Stomach (tissue), 9 donors: ENCODE data around the gene CXCR6. TPM values are rescaled to one million over a fixed set of nuclear protein-coding genes. Genes with fewer than 3 reads are reported as not detected.

Experiments used
- DNase-seq, 2 donors: peaks; one replicate each; pipeline versions ENCODE4 v3.0.0 to v3.0.0-alpha.2; 2013 to 2019
- H3K27ac ChIP-seq, 5 donors: fragments of 200-600 bp in 4 of 5; sonication (generic) in 4 of 5; one replicate each; pipeline ENCODE4 v1.5.1; 2013 to 2019; ENCODE audit warnings: mild to moderate bottlenecking in 1 of 5, moderate library complexity in 1 of 5
- H3K27me3 ChIP-seq, 3 donors: fragments of 200-600 bp; sonication (generic); one replicate each; pipeline ENCODE4 v1.5.1; 2017 to 2019; ENCODE audit warnings: mixed run types in 1 of 3
- H3K36me3 ChIP-seq, 4 donors: fragments of 200-600 bp; sonication (generic); 1 replicate in 3 of 4; 2 replicates in 1 of 4; pipeline ENCODE4 v1.5.1; 2016 to 2019
- H3K4me1 ChIP-seq, 4 donors: fragments of 200-600 bp; sonication (generic); one replicate each; pipeline ENCODE4 v1.5.1; 2016 to 2019
- H3K4me3 ChIP-seq, 4 donors: fragments of 200-600 bp; sonication (generic) in 3 of 4; one replicate each; pipeline ENCODE4 v1.5.1; 2016 to 2019; ENCODE audit warnings: mild to moderate bottlenecking in 1 of 4
- H3K9me3 ChIP-seq, 4 donors: fragments of 200-600 bp; sonication (generic); one replicate each; pipeline ENCODE4 v1.5.1; 2016 to 2019
- EP300 ChIP-seq: sonication (generic); formaldehyde crosslinking; IDR thresholded peaks from one replicate; pipeline ENCODE4 v1.6.1; 2017; ENCODE audit warnings: antibody characterized with exemption
- POLR2A ChIP-seq, 4 donors: fragments of 450-650 bp; IDR thresholded peaks; one replicate each; pipeline ENCODE4 v1.6.1; 2016; ENCODE audit warnings: antibody characterized with exemption in 4 of 4, control low read depth in 2 of 4, mild to moderate bottlenecking in 1 of 4, moderate library complexity in 1 of 4
- POLR2AphosphoS5 ChIP-seq, 3 donors: sonication (generic); formaldehyde crosslinking; IDR thresholded peaks; one replicate each; pipeline ENCODE4 v1.6.1; 2016; ENCODE audit warnings: antibody characterized with exemption in 3 of 3
- WGBS, 5 donors: extraction: QIAGEN DNeasy Blood & Tissue Kit in 3 of 5; methylation state at CpG; one replicate each; pipeline versions ENCODE4 v1.1.5 to v1.1.7; 2013 to 2018; 5-methylcytosine and 5-hydroxymethylcytosine counted together
- intact Hi-C: fragments of 100-400 bp; cut with DNase I; formaldehyde crosslinking; loops from one replicate; pipeline ENCODE4 v1.15.1; 2023; ENCODE audit warnings: low total_unique reads
- polyA plus RNA-seq, 3 donors: library from polyadenylated mRNA; stranded (reverse); fragments of 200-250 nt; gene quantifications; one replicate each; pipeline ENCODE4 v1.2.3, GENCODE V29; 2013
- total RNA-seq, 5 donors: library from RNA; depleted of rRNA; stranded (reverse); fragments of >200 nt; gene quantifications; one replicate each; pipeline versions ENCODE4 v1.1.0 to v1.2.3, GENCODE V29; 2014 to 2016
- TF ChIP-seq, protein P1 (sequence below), 7 experiments: fragments of 450-650 bp in 4 of 7; fragments of 200-600 bp in 3 of 7; sonication (generic) in 3 of 7; IDR thresholded peaks; one replicate each; pipeline ENCODE4 v1.5.1; 2016 to 2019; ENCODE audit warnings: antibody characterized with exemption in 7 of 7, control low read depth in 2 of 7, mild to moderate bottlenecking in 1 of 7
- donor health status: healthy with polysubstance abuse.
- donor health status: Bipolar disorder and iron deficiency.
- donor health status: healthy.

Gene CXCR6
- total and polyA plus RNA-seq, 8 donors, result 0.31 to 14.8 (median 1.1) TPM; not detected in 3

DNA sequence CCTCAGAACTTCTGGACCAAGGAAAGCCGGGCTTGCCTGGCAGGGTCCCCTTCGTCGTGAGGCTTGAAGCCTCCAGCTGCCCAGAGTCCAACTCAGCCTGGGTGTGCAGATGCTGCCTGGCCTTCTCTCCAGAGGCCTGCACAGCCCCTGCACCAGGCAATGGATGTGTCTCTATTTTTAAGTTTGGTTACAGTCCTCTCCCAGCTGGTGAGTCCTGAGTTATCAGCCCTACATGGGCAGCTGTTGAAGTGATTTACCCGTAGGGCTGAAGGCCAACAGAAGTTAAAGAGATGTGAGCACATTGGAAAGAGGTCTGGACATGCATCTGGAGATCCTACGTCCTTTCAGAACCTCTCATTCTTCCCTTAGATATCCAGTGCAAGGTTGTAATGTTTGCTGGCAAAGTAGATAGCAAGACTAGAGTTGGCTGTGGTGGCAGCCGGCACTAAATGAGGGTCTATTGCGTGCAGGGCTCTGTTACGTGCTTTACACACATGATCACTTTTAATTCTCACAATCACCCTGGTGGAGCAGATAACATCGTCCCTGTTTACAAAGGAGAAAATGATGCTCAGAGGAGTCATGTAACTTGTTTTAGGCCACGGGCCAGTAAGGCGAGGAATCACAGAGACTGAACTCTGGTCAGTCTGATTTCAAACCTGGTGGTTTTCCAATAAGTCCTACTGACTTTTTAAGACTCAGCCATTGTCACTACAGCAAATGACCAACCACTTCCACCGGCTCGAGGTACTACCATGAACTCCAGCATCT, 42.5 kb downstream of the CXCR6 start:
- no peak for DNase-seq
- no peak overlapping the region for H3K4me3 ChIP-seq
- no peaks in the 10 kb centered on the region for H3K27me3 ChIP-seq
- intact Hi-C loops, result no loop called here
- TF ChIP-seq POLR2A (IDR thresholded peaks at IDR 0.05), result no peak
- TF ChIP-seq, protein P1, sequence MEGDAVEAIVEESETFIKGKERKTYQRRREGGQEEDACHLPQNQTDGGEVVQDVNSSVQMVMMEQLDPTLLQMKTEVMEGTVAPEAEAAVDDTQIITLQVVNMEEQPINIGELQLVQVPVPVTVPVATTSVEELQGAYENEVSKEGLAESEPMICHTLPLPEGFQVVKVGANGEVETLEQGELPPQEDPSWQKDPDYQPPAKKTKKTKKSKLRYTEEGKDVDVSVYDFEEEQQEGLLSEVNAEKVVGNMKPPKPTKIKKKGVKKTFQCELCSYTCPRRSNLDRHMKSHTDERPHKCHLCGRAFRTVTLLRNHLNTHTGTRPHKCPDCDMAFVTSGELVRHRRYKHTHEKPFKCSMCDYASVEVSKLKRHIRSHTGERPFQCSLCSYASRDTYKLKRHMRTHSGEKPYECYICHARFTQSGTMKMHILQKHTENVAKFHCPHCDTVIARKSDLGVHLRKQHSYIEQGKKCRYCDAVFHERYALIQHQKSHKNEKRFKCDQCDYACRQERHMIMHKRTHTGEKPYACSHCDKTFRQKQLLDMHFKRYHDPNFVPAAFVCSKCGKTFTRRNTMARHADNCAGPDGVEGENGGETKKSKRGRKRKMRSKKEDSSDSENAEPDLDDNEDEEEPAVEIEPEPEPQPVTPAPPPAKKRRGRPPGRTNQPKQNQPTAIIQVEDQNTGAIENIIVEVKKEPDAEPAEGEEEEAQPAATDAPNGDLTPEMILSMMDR (IDR thresholded peaks at IDR 0.05), result no peak
- TF ChIP-seq POLR2AphosphoS5 (IDR thresholded peaks at IDR 0.05), result no peak
- no peak for TF ChIP-seq EP300
- peaks cover 86 to 100% (median 94%) of the 10 kb centered on the region in 4 donors for H3K4me1 ChIP-seq
- WGBS, 5 donors, result 42 to 65% (median 49%) methylated on average over 13 of the region's 13 CpGs
- H3K9me3 ChIP-seq, result no peaks in the 10 kb centered on the region
- peaks cover 27 to 41% (median 39%) of the 10 kb centered on the region in 4 donors for H3K36me3 ChIP-seq
- H3K27ac ChIP-seq, result peak overlapping the region; percentile 61 to 97 (median 91)

DNA sequence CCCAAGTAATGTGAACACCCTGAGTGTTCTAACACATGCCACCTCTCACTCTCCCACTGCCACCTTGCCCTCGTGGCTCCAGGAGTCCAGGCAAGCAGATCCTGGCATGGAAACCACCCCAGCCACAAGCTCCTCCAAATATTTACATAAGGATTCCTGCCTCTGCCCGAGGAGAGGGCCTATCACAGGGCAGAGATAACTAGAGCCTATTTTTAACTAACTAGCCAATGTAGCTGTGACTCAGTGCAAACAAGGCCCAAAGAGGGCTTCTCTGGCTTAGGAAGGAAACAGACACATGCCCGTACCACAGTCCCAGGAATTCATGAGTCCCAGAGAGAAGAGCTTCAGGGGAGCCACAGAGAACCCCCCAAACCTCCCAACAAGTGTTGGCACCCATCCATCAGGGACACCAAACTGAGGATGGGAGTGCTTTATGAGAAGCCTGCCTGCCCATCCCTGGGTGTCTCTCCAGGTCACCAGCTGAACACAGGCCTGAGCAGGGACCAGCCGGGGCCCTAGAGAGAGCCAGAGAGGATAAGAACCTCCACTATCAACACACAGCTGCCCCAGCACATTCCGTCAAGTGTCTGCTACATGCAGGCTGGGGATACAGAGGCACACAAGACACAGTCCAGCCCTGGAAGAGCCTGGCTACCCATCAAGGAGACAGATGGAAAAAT, 43.2 kb downstream of the CXCR6 start:
- Histone ChIP-seq H3K4me3 (no peak overlapping the region), H3K4me1 (peaks cover 87 to 100% (median 94%) of the 10 kb centered on the region in 4 donors), H3K9me3 (no peaks in the 10 kb centered on the region), H3K27me3 (no peaks in the 10 kb centered on the region), H3K36me3 (peaks cover 20 to 34% (median 32%) of the 10 kb centered on the region in 4 donors), H3K27ac (peak overlapping the region; percentile 87 to 97 (median 91))
- peak; percentile 71 to 86 for DNase-seq
- TF ChIP-seq, protein P1 (IDR thresholded peaks at IDR 0.05), result no peak
- peak; percentile 58 to 80 (median 70) for TF ChIP-seq POLR2AphosphoS5 (IDR thresholded peaks at IDR 0.05)
- intact Hi-C loops, result no loop called here
- WGBS, 5 donors, result 26 to 39% (median 34%) methylated on average over 5 of the region's 5 CpGs

DNA sequence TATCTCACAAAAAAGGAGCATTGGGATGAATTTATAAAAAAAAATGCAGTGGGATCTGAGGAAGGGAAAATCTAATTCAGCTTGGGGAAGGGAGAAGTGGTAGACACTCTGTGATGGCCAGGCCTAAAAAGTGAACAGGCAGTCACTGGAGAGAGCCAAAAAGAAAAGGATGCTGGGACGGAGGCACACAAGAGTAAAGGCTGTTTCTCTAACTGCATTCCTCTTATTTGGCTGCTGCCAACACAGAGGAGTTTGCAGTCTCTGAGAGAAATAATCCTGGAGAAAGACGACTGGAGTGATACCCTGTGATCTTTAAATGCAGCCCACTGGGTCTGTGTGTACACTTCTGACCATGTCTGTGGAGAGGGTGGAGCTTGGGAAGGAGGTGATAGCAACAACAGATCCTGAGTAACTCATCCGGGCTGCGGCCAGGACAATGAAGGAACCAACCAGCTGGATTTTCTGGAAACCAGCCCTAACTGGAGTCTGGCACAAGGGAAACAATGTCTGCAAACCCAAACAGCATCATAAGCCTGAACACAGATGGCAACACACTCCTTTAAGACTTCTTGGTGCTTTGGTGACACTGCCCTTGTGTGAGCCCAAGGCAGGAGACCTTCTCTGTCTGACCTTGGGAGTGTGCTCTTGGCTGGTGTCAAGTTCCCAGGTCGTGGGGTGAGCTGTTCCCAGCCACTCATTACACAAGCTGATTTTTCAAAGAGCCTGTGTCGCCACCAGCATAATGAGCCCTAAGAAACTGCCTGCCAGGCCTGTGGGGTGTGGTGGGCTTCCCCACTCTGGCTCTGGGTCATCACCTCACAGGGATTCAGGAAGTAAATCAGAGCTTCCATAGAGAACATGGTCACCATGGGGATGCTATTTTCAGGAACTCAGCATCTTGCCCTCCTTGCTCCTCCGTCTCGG, 44.4 kb downstream of the CXCR6 start:
- Histone ChIP-seq H3K27ac (peak overlapping the region; percentile 67 to 97 (median 91)), H3K4me1 (peaks cover 94 to 100% (median 98%) of the 10 kb centered on the region in 4 donors), H3K27me3 (no peaks in the 10 kb centered on the region), H3K9me3 (no peaks in the 10 kb centered on the region), H3K4me3 (no peak overlapping the region), H3K36me3 (peaks cover 16 to 22% (median 20%) of the 10 kb centered on the region in 4 donors)
- WGBS, 5 donors, result 15 to 34% (median 19%) methylated on average over 8 of the region's 8 CpGs
- TF ChIP-seq, protein P1 (IDR thresholded peaks at IDR 0.05), result no peak
- TF ChIP-seq EP300 (no peak), POLR2AphosphoS5 (IDR thresholded peaks at IDR 0.05) (peak in 1 of 3 donors; percentile 21)
- intact Hi-C loops, result no loop called here
- DNase-seq, result peak in 1 of 2 donors; percentile 69

DNA sequence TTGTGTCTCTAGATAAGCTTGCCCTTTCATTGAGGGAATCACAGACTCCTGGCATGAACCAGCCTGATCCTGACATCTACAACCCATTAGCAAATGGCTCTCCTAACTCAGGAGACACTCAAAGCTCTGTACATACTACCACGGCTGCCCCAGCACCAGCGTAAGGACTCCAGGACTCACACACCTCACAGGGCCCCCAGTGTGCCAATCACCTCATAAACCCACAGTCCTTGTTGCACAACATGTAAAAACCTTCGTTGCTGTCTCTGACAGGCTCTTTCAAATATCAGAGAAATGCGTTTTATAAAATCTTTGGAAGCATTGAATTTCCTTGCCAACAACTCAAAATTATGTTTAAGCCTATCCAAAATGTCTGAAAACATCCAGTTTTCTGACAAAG, 45.1 kb downstream of the CXCR6 start:
- H3K27me3 ChIP-seq, result no peaks in the 10 kb centered on the region
- peaks cover 8 to 15% (median 13%) of the 10 kb centered on the region in 4 donors for H3K36me3 ChIP-seq
- 53 to 70% (median 59%) methylated on average over 4 of the region's 4 CpGs for WGBS, 5 donors
- intact Hi-C loops, result no loop called here
- no peaks in the 10 kb centered on the region for H3K9me3 ChIP-seq
- peaks cover 95 to 100% (median 99%) of the 10 kb centered on the region in 4 donors for H3K4me1 ChIP-seq
- no peak for TF ChIP-seq POLR2A (IDR thresholded peaks at IDR 0.05)
- TF ChIP-seq, protein P1 (IDR thresholded peaks at IDR 0.05), result no peak
- DNase-seq, result no peak
- H3K27ac ChIP-seq, result peak overlapping the region; percentile 67 to 97 (median 91)
- H3K4me3 ChIP-seq, result no peak overlapping the region
